ENCODE measurements around the gene BTRC. TPM values are rescaled to one million over a fixed set of nuclear protein-coding genes. Genes with fewer than 3 reads are reported as not detected.

BTRC gene
- total and polyA plus RNA-seq, 10 of the 15 experiments (the other 5 are each of a cell fraction or from before 2014, with no cell fraction given) = 2.2 to 18.6 (median 8.6) TPM

- no TSS peak for BruUV-seq (replicated peaks)
- intact Hi-C loops (cut with micrococcal nuclease; ENCODE audit: unreplicated experiment) (no loop called here), in situ Hi-C loops (cut with MboI) (loop anchor here (10.0 kb wide), 1 partner anchor 151 kb away; no protein-coding TSS in a partner anchor)
- Histone ChIP-seq H4K20me1 (ENCODE audit: control insufficient read depth, insufficient read depth) (no peaks in the 10 kb centered on the region), H3K4me1 (ENCODE audit: control insufficient read depth, insufficient read depth, low read length) (no peaks in the 10 kb centered on the region), H3K36me3 (ENCODE audit: control insufficient read depth in 2 of 2, insufficient read depth in 2 of 2, low read length in 1 of 2) (no peaks in the 10 kb centered on the region), H3K4me2 (ENCODE audit: control insufficient read depth, insufficient read depth) (no peak overlapping the region), H3K27me3 (replicated peaks in 1 of 2; ENCODE audit: control insufficient read depth in 2 of 2, insufficient read depth in 2 of 2, low read length in 1 of 2) (no peaks in the 10 kb centered on the region), H3K9ac (ENCODE audit: control insufficient read depth, insufficient read depth, low read length) (no peak overlapping the region), H3K27ac (ENCODE audit: control insufficient read depth, insufficient read depth) (no peak overlapping the region), H3K4me3 (no peak overlapping the region), H3K79me2 (ENCODE audit: control insufficient read depth, insufficient read depth, low read length) (no peaks in the 10 kb centered on the region), H3K9me3 (replicated peaks; ENCODE audit: control insufficient read depth, insufficient read depth, low read length) (no peaks in the 10 kb centered on the region), H2AFZ (ENCODE audit: control insufficient read depth, low read depth, low read length) (no peak overlapping the region)
- CTCF ChIA-PET = interaction anchor here (0.9 to 4.0 kb wide), 5 partner anchors 7 to 20 kb away, joined by 3 to 41 read pairs (median 14); no protein-coding TSS in a partner anchor
- 81% methylated on average over 2 of the region's 2 CpGs for WGBS (ENCODE audit: insufficient coverage, insufficient replicate concordance, low lambda C conversion rate, missing lambda C conversion rate)
- POLR2A ChIA-PET = interaction anchor here (0.6 kb wide), 2 partner anchors 369 to 1033 kb away, joined by 3 to 8 read pairs; no protein-coding TSS in a partner anchor
- ATAC-seq (no peak), DNase-seq (ENCODE audit: low read depth, low spot score) (no peak), FAIRE-seq (no peak)
- RAD21 ChIA-PET (ENCODE audit: unreplicated experiment) = no interaction called here
- SMC1A ChIA-PET (ENCODE audit: uncharacterized antibody, unreplicated experiment) = interaction anchor here (1.2 to 2.0 kb wide), 3 partner anchors 21 to 125 kb away, joined by 3 to 8 read pairs (median 4); no protein-coding TSS in a partner anchor
- TF ChIP-seq CBX5 (IDR thresholded peaks at IDR 0.05; ENCODE audit: low read depth) (no peak), TCF12 (IDR thresholded peaks at IDR 0.05; ENCODE audit: low read depth, low read length) (no peak), WRNIP1 (IDR thresholded peaks at IDR 0.05; ENCODE audit: borderline replicate concordance, low read depth, low read length) (no peak), KAT2A (conservative IDR thresholded peaks at IDR 0.05; ENCODE audit: control insufficient read depth, low read depth, low read length) (no peak), IRF5 (IDR thresholded peaks at IDR 0.05; ENCODE audit: borderline replicate concordance) (no peak), ZNF687 (IDR thresholded peaks at IDR 0.05) (no peak), ZBTB4 (CRISPR knock-in tag; IDR thresholded peaks at IDR 0.05) (no peak), POLR2A (IDR thresholded peaks at IDR 0.05; ENCODE audit: low read depth, low read length) (no peak), POLR2AphosphoS5 (IDR thresholded peaks at IDR 0.05; ENCODE audit: low read length) (no peak), MYB (IDR thresholded peaks at IDR 0.05; ENCODE audit: borderline replicate concordance, low read depth, low read length) (no peak), NR2C1 (IDR thresholded peaks at IDR 0.05) (no peak), ZBED1 (IDR thresholded peaks at IDR 0.05; ENCODE audit: borderline replicate concordance) (no peak), CREM (IDR thresholded peaks at IDR 0.05; ENCODE audit: low read depth) (no peak), ELK1 (IDR thresholded peaks at IDR 0.05; ENCODE audit: low read depth, low read length) (no peak), RELA (IDR thresholded peaks at IDR 0.05; ENCODE audit: borderline replicate concordance, partially characterized antibody) (no peak), HDAC2 (IDR thresholded peaks at IDR 0.05) (no peak)
Measured at GRCh38 chr10:101446071-101446470, 92.1 kb downstream of the BTRC start.

Data from GM12878 (cell line).